ENCODE results near the gene TRIM33.

DNA sequence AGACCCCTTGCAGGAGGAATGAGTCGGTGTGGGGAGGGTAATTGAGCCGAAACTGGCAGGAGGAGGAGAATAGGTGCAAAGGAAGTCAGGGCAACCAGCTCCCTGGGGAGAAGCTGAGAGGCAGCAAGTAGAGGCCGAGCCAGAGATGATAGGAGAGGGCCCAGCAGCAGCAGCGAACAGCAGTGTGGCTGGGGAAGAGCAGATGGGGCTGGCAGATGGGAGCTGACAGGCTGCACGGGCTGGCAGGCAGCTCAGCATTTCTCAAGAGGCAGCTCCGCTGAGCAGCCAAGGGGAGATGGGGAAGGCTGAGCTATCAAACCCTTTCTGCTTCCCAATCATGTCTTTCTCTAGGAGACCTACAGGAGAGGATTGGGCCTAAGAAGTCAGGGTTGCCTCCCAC lies 158.2 kb downstream of the TRIM33 start:
- TF ChIP-seq MYC (IDR thresholded peaks at IDR 0.05; ENCODE audit: low read depth, low read length) (no peak), POLR2A (IDR thresholded peaks at IDR 0.05; ENCODE audit: extremely low read depth, insufficient read length) (no peak), MAX (IDR thresholded peaks at IDR 0.05; ENCODE audit: low read depth, low read length) (no peak)
- TF ChIP-seq, protein P1, sequence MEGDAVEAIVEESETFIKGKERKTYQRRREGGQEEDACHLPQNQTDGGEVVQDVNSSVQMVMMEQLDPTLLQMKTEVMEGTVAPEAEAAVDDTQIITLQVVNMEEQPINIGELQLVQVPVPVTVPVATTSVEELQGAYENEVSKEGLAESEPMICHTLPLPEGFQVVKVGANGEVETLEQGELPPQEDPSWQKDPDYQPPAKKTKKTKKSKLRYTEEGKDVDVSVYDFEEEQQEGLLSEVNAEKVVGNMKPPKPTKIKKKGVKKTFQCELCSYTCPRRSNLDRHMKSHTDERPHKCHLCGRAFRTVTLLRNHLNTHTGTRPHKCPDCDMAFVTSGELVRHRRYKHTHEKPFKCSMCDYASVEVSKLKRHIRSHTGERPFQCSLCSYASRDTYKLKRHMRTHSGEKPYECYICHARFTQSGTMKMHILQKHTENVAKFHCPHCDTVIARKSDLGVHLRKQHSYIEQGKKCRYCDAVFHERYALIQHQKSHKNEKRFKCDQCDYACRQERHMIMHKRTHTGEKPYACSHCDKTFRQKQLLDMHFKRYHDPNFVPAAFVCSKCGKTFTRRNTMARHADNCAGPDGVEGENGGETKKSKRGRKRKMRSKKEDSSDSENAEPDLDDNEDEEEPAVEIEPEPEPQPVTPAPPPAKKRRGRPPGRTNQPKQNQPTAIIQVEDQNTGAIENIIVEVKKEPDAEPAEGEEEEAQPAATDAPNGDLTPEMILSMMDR (IDR thresholded peaks at IDR 0.05; ENCODE audit: low read depth, low read length): no peak

Measured in NB4 (cell line).